GM19025 (cell line): ENCODE measurements around the gene SDK1.

Source experiments
- ATAC-seq: cut with Tn5 transposase; IDR thresholded peaks from one replicate; pipeline ENCODE4 v1.9.1; 2021; ENCODE audit warnings: mild to moderate bottlenecking, low read depth, moderate library complexity; ENCODE audit not compliant: unreplicated experiment

Gene SDK1

DNA sequence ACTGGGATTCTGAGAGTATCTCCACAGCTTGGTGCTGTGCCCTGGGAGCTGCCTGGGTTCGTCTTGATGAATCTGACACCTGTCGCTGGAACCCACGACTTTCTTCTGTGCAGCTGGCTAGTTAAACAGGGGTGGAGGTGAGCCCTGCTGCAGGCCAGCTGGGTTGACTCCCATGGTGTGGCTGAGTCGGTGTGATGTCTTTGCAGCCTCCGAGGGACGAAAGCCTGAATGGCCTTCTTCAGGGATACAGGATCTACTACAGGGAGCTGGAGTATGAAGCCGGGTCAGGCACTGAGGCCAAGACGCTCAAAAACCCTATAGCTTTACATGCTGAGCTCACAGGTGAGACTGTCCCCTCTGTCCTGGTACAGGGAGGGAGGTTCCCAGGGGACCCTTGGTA lies 873.0 kb downstream of the SDK1 start:
- no peak for ATAC-seq

DNA sequence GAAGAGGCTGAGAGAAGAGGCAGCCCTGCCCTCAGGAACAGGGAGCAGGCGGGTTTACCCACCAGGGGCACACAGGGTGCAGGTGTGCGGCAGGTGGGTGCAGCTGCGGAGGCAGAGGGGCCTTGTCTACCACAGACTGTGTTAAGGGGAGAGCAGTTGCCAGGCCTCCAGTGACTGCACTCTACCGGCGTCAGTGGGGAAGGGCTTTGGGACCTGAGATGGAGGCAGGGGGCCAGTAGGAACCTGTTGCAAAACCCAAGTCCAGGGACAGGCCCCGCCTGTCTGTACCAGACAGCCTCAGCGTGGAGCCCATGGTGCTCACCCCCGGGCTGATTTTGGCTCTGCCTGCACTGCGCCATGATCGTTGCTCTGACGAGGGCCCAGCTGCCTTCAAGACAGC lies 873.4 kb downstream of the SDK1 start:
- ATAC-seq, result no peak

DNA sequence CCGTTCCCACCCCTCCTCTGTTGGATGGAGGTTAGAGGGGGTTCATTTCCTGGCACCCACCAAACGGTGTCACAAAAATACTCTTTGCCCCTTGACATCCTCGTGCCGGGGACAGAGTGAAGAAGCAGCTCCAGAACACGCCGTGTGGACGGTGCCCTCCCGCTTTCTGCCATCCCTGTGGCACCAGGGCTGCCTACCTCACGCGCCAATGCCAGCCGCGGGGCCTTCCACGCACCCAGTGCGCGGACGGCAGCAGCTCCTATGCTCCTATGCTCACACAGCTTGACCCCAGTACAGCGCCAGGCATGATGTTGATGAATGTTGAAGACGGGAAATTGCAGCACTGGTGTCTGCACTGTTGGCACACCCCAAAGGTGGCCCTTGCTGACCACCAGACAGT lies 873.8 kb downstream of the SDK1 start:
- no peak for ATAC-seq

DNA sequence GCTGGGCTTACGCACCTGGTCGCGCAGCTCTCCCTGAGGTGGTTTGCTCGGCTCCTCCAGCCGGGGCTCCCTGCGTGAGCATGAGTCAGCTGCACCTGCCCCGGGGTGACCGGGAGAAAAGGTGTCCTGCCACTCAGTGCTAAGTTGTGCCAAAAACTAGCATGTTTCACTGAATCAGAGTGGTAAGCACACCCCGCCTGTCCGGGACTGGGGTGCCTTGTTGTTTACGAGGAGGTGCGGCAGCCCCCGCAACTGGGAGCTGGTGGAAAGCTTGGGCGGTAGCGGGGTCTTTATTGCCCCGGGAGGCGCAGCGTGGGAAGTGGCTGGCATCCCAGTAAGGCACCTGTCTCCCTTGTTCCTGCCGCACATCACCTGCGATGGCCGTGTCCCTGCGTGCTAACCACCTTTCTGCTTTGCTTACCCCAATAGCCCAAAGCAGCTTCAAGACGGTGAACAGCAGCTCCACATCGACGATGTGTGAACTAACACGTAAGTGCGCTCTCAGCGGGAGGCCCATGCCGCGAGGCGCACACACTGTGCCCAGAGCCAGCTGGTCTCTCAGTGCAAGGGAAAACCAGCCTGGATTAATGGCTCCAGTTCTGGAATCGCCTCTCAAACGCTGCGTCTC lies 874.4 kb downstream of the SDK1 start:
- ATAC-seq, result no peak

DNA sequence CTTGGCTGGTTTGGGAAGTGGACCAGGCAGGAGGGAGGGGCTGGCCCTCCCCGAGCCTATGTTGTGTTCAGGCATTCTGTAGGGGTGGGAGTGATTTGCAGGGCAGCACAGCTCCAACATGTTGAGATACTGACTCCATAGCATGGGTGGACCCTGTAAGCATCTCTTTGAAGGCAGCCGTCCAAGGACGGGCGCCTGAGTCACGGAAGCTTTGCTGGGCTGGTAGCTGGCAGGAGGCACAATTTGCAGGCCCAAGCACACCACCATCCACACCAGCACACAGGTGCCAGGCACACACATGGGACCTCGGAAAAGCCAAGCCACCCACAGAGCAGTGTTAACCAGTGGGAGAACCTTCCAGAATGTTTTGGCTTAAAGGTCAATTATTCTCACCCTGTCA lies 875.9 kb downstream of the SDK1 start:
- ATAC-seq, result no peak

DNA sequence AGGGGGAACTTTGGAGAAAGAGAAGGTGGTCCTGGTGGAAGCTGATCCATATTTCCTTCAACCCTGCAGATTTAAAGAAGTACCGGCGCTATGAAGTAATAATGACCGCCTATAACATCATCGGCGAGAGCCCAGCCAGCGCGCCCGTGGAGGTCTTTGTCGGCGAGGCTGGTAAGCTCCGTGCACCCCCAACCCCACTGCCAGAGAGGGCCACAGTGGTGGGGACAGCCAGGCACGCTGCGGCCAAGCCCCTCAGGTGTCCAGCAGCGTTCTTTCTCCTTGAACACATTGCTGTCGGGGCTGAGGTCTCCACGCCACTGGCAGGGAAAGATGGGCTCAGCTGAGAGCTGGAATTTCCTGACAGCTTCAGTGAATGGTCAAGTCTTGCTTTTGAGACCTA lies 877.4 kb downstream of the SDK1 start:
- no peak for ATAC-seq

DNA sequence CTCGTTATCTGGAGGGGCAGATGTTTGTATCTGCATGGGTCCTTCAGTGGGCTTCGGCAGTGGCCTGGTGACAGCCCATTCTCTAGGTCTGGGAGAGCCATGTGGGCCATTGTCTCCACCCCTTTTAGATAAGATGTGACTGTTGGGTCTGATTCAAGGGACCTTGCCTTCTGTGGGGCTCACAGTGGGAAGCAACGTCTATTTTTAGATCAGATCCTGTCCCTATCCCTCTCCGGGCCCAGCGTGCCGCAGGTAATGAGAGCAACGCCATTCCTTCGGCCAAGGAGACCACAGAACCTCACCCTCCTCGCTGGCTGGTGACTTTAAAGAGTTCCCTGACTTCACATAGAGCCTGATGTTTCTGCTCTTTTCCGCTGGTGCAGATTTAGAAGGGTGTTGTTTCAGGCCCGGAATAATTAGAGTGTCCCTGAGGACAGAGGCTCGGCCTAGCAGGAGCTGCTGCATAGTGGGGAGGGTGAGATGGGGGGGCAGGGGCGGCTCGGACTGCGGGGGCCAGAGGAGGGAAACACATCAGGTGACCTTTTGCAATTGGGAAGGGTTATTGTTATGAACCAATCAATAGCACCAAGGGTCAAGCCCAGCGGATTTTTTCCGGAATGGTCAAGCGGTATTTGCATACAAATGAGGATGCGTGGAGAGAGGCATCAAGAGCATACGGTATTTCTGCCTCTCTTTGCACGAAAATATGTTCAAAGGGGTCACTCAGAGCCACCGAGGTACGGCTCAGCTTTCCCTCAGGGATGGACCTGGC lies 878.0 kb downstream of the SDK1 start:
- no peak for ATAC-seq

DNA sequence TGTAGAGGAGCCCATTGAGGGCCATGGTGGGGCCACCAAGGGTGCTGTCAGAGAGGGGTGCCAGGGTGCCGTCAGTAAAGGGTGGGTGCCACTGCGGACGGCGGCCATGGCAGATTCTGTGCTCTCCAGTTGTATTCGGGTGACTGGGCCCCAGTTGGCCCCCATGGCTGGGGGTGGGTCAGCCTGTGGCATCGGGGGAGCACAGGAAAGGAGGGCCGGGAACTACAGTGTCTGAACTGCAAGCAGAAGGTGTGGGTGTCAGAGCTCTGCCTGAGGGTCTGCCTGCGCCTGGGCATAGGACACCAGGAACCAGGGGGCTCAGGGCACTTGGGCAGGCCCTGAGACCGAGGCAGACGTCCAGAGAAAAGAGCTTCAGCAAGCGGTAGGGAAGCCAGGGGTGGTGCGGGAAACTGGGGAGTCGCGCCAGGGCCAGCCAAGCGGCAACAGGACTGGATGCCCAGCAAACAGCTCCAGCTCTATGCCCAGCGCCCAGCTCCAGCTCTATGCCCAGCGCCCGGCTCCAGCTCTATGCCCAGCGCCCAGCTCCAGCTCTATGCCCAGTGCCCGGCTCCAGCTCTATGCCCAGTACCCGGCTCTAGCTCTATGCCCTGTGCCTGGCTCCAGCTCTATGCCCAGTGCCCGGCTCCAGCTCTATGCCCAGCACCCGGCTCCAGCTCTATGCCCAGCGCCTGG lies 878.8 kb downstream of the SDK1 start:
- ATAC-seq, result no peak

DNA sequence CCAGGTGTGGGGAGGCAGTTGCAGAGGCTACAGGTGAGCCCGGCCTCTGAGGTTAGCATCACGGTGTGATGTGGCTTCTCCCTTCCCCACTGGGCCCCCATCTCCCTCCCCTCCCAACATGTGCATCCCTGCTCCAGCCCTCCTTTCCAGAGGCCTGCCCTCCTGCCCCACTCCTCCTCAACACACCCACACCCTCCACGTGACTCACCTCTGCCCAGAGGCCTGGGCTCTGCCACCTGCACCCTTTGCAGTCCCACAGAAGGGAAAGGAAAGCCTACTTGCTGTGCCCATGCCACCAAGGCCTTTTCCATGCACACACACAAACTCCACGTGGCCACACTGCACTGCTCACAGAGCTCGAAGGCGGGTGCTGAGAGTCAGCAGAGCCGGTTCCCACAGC lies 880.4 kb downstream of the SDK1 start:
- no peak for ATAC-seq

DNA sequence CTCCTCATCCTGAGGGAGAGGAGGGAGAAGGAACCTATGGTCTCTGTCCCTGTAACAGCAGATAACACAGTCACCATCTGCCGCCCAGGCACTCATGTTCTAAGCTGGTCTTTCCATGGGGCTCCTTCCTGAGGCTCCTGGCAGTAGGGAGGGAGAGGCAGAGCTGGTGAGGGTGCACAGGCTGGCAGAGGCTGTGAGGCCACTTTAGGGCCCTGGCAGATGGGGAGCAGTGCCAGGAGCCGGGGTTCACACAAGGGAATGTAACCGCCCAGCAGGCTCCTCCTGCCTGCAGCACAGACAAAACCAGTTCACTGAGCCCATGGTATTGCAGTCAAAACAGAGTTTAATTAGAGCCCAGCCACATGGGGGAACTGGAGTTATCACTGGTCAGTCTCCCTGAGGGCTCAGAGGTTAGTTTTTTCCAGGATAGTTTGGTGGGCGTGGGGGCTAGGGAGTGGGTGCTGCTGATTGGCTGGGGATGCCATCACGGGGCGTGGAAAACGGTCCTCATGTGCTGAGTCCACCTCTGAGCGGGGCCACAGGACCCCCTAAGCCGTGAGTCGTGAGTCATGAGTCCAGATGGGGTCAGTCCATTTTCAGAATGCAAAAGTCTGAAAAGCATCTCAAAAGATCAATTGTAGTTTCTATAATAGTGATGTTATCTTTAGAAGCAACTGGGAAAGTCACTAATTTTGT lies 881.7 kb downstream of the SDK1 start:
- no peak for ATAC-seq

DNA sequence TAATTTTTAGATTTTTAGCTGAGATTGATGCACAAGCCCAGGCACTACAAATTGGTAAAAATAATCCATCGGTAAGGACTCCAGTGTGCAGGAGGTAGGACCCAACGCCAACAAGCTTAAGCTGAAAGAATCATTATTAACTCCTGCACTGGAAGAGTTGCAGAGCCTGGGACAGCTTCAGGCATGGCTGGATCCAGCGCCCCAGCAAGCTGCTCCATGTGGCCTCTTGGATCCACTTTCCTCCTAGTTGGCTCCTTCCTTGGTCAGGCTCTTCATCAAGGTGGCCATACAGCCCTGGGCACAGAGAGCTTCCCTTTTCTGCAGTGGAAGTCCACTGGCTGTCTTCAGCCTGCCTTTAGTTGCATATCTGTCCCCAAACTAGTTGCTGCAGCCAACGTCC lies 883.6 kb downstream of the SDK1 start:
- no peak for ATAC-seq

DNA sequence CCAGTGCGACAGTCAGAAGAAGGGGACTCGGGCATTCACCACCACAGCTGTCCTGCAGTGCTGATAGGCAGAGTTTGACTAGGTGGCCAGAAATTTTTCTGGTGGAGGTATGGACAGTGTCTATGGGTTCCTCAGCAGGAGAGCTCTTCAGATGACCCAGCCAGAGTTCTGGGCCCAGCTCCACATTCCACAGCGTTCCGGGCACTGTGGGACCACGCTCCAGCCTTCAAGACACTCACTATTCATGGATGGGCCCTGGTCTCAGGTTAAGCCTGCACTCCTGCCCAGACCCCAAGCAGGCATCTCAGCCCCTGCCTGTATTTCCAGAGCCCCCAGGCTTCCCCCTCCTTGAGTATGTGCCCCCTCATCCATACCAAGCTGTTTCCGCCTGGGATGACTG lies 884.1 kb downstream of the SDK1 start:
- ATAC-seq, result no peak

DNA sequence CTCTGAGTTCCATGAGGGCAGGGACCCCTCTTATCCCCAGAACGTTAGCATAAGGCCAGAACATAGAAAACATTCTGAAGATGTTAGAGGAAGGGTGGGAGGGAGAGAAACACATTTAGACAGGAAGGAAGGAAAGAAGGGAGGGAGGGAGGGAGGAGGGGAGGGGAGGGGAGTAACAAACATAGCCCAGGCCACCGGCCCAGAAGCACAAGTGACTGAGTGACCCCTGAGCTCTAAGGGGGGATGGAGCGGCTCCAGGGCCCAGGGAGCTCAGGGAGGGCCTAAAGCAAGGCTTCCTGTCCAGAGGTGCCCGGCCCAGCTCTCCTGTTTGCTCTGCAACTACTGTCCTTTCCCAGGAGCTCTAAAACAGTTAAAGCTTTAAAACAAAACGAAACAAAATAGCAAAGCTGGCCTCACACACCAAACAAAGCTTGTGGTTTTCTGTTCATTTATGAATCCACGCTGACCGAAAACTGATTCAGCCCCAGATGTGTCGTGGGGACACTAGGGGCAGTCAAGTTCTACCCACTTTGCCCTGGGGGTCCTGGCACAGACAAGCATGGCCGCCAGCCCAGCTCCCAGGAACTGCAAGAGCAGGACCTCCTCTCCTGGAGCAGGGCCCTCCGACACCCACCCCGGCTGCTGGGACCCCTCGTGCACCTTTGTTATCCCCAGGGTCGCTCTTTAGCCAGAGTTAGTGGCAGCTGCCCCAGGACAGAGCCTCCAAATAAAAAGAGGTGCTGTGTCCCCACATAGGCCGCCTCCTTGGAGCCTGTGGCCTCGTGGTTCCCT lies 884.9 kb downstream of the SDK1 start:
- ATAC-seq, result no peak

DNA sequence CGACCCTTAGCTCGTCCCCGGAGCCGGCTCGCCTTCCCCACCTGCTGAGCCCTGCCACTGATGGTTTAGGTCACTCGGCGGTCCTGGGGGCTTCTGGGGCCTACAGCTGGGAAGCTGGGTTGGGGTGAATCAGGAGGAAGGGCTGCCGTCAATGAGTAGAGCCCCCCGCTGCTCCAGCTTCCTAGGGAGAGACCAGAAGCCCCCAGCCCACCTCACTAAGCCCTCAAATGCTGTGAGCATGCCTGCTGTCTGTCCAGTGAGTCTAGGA lies 885.4 kb downstream of the SDK1 start:
- no peak for ATAC-seq

DNA sequence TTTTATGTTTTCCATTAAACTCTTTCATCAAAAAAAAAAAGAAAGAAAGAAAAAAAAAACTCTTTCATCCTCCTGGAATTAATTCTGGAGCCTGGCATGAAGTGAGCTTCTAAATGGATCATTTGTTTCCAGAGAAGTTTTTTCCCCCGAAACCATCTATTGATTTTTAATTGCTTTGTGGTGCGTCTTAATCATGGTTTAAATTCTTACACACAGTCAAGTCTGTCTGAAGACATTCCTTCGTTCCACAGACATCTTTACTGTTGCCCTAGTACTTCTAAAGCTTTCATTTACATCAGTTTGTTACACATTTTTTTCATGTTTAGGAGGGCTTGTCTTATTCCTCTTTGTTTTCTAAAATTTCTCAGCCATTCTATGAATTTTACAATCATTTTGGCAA lies 887.6 kb downstream of the SDK1 start:
- ATAC-seq, result no peak

DNA sequence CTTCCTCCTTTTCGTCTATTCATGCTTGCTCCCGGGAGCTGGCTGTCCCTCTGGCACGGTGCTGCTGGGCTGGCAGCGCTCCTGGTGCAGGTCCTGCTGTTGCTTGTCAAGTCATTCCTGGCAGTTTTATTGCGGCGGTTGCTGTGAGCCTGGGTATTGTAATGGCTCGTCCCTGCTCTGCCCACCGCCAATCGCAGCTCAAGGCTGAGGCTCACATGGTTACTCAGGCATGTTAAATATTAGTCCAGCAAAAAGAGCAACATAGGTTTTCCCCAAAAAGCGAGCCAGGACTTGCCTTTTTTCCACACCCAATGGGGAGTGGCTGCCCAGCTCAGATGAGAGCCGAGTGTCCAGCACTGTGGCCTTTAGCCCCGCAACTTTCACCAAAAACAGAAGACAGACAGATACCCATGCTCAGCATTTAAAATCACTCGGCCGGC lies 888.1 kb downstream of the SDK1 start:
- no peak for ATAC-seq

DNA sequence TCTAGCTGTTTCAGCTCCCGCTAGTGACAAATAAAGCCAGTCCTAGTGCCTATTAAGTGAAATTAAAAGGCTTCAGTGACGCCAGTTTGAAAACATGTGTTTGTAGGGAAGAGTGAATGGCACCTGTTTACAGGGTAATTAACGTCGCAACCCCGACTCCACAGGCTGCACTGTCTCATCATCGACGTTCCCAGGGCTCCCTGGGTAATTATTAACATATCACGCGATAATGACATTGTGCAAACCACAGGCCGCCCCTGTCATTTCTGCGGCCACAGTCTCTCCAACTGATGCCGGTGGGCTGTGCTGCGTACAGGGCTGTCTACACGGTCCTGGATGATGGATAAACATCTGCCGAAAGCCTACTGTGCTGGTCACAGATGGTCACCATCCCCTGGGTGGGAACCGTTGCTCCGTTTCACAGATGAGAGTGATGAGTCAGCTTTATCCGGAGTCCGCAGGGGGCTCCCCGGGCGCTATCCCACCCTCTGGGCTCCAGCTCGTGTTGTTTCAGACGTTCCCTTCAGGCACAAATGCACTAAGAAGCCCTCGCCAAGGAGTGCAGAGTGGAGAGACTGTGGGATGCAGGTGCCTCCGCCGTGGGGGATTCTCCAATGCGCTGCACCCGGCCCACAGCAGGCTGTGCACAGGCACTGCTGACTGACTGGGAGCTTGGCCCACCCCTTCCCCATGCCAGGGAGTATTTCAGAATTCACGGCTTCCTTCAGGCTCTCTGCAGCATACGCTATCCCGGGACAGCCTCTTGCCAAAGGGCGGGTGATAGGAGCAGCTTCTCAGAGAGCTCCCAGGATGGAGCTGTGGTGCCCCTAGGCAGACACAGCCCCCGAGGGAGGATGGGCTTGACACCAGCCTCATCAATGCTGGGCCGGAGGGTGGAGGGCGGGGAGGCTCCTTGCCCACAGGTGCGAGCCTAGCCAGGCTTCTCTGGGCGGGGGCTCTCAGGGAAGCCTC lies 889.2 kb downstream of the SDK1 start:
- ATAC-seq, result no peak

DNA sequence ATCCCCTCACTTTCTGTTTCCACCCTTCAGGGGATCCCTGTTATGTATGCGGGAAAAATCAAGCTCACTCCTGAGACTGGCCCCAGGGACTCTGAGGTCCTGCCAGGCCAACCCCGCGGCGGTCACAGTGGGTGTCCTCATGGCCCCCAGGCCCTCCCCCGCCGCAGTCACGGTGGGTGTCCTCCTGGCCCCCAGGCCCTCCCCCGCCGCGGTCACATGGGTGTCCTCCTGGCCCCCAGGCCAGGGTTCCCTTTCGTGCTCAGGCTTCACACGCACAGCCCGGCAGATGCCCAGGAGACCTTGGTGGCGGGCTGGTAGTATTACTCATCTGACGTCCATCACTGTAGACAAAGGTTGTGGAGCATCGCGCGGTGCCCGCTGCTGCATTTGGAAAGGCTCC lies 890.0 kb downstream of the SDK1 start:
- no peak for ATAC-seq

DNA sequence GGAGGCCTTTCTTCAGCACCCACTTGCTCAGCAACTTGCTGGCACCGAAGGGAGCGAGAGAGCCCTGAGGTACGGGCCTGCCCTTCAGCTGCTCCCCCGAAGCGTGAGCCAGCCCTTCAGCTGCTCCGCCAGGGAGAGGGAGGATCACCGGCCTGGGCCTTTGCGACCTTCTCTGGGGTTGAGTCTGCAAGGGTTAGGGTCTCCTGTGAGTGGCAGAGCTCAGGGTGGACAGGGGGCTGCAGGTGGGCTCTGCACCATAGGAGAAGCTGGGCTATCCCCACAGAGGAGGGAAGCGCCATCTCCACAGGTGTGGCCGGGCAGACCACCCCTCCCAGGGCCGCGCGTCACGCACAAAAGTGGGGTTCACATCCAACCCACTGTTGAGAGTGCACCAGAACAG lies 890.5 kb downstream of the SDK1 start:
- no peak for ATAC-seq

DNA sequence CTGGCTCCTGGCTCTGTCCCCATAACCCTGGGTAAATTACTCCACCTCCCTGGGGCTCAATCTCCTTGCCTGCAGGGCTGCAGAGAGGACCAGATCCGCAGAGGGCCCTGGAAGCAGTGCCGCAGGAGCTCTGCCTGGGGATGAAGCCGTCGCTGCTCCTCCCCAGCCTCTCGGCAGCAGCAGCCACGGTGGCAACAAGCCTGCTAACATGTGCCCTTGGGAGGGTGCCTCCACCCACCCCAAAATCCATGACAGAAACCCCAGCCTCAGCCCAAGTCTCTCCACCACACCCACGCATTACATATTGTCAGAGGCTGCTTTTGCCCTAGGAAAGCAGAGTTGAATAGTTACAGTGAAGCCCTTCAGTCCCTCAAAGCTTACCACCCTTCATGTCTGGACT lies 894.6 kb downstream of the SDK1 start:
- ATAC-seq, result no peak
